ENCODE results near the gene CCN5. TPM values are rescaled to one million over a fixed set of nuclear protein-coding genes. Genes with fewer than 3 reads are reported as not detected.

The CCN5 gene
- total and polyA plus RNA-seq, 2 of the 13 experiments (the other 11 are each of a cell fraction or from before 2014, with no cell fraction given) = 0.12 TPM; not detected in 1

DNA sequence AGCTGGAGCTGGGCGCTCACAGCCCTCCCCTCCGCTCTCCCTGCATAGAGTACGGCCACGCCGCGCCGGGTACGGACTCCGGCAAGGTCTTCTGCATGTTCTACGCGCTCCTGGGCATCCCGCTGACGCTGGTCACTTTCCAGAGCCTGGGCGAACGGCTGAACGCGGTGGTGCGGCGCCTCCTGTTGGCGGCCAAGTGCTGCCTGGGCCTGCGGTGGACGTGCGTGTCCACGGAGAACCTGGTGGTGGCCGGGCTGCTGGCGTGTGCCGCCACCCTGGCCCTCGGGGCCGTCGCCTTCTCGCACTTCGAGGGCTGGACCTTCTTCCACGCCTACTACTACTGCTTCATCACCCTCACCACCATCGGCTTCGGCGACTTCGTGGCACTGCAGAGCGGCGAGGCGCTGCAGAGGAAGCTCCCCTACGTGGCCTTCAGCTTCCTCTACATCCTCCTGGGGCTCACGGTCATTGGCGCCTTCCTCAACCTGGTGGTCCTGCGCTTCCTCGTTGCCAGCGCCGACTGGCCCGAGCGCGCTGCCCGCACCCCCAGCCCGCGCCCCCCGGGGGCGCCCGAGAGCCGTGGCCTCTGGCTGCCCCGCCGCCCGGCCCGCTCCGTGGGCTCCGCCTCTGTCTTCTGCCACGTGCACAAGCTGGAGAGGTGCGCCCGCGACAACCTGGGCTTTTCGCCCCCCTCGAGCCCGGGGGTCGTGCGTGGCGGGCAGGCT, 35.1 kb downstream of the CCN5 start (continued):
- TF ChIP-seq, protein P1, sequence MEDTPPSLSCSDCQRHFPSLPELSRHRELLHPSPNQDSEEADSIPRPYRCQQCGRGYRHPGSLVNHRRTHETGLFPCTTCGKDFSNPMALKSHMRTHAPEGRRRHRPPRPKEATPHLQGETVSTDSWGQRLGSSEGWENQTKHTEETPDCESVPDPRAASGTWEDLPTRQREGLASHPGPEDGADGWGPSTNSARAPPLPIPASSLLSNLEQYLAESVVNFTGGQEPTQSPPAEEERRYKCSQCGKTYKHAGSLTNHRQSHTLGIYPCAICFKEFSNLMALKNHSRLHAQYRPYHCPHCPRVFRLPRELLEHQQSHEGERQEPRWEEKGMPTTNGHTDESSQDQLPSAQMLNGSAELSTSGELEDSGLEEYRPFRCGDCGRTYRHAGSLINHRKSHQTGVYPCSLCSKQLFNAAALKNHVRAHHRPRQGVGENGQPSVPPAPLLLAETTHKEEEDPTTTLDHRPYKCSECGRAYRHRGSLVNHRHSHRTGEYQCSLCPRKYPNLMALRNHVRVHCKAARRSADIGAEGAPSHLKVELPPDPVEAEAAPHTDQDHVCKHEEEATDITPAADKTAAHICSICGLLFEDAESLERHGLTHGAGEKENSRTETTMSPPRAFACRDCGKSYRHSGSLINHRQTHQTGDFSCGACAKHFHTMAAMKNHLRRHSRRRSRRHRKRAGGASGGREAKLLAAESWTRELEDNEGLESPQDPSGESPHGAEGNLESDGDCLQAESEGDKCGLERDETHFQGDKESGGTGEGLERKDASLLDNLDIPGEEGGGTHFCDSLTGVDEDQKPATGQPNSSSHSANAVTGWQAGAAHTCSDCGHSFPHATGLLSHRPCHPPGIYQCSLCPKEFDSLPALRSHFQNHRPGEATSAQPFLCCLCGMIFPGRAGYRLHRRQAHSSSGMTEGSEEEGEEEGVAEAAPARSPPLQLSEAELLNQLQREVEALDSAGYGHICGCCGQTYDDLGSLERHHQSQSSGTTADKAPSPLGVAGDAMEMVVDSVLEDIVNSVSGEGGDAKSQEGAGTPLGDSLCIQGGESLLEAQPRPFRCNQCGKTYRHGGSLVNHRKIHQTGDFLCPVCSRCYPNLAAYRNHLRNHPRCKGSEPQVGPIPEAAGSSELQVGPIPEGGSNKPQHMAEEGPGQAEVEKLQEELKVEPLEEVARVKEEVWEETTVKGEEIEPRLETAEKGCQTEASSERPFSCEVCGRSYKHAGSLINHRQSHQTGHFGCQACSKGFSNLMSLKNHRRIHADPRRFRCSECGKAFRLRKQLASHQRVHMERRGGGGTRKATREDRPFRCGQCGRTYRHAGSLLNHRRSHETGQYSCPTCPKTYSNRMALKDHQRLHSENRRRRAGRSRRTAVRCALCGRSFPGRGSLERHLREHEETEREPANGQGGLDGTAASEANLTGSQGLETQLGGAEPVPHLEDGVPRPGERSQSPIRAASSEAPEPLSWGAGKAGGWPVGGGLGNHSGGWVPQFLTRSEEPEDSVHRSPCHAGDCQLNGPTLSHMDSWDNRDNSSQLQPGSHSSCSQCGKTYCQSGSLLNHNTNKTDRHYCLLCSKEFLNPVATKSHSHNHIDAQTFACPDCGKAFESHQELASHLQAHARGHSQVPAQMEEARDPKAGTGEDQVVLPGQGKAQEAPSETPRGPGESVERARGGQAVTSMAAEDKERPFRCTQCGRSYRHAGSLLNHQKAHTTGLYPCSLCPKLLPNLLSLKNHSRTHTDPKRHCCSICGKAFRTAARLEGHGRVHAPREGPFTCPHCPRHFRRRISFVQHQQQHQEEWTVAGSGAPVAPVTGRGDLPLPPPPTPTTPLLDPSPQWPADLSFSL (CRISPR knock-in tag; IDR thresholded peaks at IDR 0.05) = no peak
- no peak for TF ChIP-seq NR2F1 (CRISPR knock-in tag; IDR thresholded peaks at IDR 0.05)
- no peak for TF ChIP-seq TCF7L2 (IDR thresholded peaks at IDR 0.05; ENCODE audit: low read depth, low read length)
- TF ChIP-seq ZNF564 (CRISPR knock-in tag; IDR thresholded peaks at IDR 0.05) = no peak
- TF ChIP-seq ZNF253 (CRISPR knock-in tag; IDR thresholded peaks at IDR 0.05; ENCODE audit: borderline replicate concordance) = no peak
- TF ChIP-seq, protein P2, sequence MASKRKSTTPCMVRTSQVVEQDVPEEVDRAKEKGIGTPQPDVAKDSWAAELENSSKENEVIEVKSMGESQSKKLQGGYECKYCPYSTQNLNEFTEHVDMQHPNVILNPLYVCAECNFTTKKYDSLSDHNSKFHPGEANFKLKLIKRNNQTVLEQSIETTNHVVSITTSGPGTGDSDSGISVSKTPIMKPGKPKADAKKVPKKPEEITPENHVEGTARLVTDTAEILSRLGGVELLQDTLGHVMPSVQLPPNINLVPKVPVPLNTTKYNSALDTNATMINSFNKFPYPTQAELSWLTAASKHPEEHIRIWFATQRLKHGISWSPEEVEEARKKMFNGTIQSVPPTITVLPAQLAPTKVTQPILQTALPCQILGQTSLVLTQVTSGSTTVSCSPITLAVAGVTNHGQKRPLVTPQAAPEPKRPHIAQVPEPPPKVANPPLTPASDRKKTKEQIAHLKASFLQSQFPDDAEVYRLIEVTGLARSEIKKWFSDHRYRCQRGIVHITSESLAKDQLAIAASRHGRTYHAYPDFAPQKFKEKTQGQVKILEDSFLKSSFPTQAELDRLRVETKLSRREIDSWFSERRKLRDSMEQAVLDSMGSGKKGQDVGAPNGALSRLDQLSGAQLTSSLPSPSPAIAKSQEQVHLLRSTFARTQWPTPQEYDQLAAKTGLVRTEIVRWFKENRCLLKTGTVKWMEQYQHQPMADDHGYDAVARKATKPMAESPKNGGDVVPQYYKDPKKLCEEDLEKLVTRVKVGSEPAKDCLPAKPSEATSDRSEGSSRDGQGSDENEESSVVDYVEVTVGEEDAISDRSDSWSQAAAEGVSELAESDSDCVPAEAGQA (IDR thresholded peaks at IDR 0.05; ENCODE audit: low read depth) = no peak
- TF ChIP-seq, protein P2 (CRISPR knock-in tag; IDR thresholded peaks at IDR 0.05; ENCODE audit: borderline replicate concordance) = no peak
- TF ChIP-seq ZBTB42 (CRISPR knock-in tag; IDR thresholded peaks at IDR 0.05) = no peak
- TF ChIP-seq ZNF570 (CRISPR knock-in tag; IDR thresholded peaks at IDR 0.05; ENCODE audit: borderline replicate concordance) = no peak
- no peak for TF ChIP-seq XBP1 (CRISPR knock-in tag; IDR thresholded peaks at IDR 0.05)
- no peak for TF ChIP-seq ZNF530 (CRISPR knock-in tag; IDR thresholded peaks at IDR 0.05; ENCODE audit: low read depth)
- no peak for TF ChIP-seq ZBTB3 (CRISPR knock-in tag; IDR thresholded peaks at IDR 0.05; ENCODE audit: borderline replicate concordance, low read depth)
- no peak for TF ChIP-seq SRY (CRISPR knock-in tag; IDR thresholded peaks at IDR 0.05)
- no peak for TF ChIP-seq NPAS2 (CRISPR knock-in tag; IDR thresholded peaks at IDR 0.05; ENCODE audit: borderline replicate concordance)
- no peak for TF ChIP-seq STAT5B (CRISPR knock-in tag; IDR thresholded peaks at IDR 0.05)
- no peak for TF ChIP-seq SIX1 (CRISPR knock-in tag; IDR thresholded peaks at IDR 0.05; ENCODE audit: borderline replicate concordance)
- TF ChIP-seq CHD4 (IDR thresholded peaks at IDR 0.05; ENCODE audit: borderline replicate concordance, low read length) = no peak
